ENCODE results near the gene NME7.
A peak's percentile ranks its signal among the peaks of the same experiment; 100 is the strongest.

Gene NME7

GRCh38 chr1:169151338-169151837 is 216.2 kb downstream of the NME7 start:
- no peak for DNase-seq (ENCODE audit: low read depth)

DNA sequence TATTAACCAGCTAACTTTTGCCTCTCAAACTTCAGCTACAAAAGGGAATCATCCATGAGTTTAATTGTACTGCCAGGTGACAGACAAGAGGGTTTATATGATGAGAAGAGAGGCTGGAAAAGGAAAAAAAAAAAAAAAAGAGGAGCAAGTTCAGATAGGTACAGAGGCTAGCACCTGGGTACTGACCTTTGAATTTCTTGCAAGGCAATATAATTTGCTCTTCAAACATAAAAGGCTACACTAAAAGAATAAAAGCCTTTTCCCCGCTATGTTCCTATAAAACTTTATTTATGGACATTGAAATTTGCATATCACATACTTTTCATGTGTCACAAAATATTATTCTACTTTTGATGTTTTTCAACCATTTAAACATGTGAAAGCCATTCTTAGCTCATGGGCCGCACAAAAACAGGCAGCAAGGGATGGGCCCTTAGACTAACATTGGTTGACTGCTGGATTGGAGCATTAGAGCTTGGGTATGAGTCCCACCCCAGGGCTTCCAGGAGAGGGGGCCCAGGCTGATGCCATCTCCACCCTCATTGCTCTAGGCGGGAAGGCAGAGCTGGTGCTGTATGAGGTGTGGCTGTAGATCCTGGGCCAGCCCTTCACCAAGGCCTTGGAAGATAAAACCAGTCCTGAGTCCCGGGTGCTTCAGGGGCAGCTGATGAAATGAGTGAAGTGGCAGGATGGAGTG is 216.8 kb downstream of the NME7 start:
- DNase-seq (ENCODE audit: low read depth) = no peak

GRCh38 chr1:169149555-169150286 is 217.9 kb downstream of the NME7 start:
- DNase-seq (ENCODE audit: low read depth) = peak; percentile 25

DNA sequence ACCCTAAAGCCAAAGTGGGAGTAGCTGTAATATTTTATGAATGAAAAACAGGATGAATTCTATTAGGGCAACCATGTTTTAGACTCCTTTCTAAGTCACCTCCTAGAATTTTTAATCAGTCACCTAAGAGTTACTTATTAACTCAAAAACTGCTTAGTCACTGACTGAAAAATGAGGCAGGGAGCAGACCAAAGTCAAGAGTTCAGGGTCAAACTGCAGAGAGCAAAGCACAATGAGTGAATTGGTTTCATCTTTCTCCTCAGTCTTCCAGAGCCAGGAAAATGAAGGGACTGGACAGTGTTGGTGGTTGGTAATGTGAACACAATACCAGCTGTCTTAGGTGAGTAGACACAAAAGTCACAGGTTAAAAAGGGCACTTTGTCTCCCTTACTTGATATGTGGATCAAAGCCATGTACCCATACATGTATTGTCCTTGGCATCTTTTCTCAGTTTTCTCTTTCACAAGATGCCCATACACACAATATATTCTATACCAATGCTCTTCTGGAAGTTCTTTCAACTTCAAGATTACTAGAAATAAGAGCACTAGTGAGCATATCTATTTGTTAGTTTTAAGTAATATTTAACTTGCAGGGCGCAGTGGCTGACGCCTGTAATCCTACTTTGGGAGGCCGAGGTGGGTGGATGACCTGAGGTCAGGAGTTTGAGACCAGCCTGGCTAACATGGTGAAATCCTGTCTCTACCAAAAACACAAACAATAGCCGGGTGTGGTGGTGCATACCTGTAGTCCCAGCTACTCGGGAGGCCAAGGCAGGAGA is 218.9 kb downstream of the NME7 start:
- no peak for DNase-seq (ENCODE audit: low read depth)

GRCh38 chr1:169146576-169147214 is 220.9 kb downstream of the NME7 start:
- DNase-seq (ENCODE audit: low read depth) = no peak

DNA sequence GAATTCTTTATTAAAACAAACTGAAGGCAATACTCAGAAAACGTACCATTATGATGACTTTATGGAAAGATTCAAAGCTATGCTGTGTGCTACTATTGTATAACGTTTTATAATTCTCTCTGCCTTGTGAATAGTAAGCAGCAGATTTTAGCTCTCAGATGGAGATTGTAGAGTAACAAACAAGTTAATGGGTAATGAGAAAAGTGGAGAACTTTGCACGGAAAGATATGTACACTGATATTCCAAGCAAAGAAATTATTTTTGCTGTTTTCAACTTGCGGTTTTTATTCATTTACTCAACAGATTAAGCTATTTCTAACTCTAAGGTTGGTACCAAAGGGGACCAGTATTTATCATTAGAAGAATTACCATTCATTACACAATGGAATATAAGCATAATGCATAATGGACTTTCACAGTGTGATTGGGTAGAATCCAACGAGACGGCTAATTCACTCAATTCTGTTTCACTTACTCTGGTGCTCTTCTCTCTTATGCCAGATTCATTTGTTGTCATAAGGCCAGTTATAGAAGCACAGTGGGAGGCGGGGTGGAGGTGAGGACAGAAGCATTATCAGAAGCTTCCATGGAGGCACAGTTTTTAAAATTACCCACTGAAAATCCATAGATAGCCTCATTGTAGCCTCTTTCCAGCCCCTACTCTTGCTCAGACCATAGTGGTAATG is 222.5 kb downstream of the NME7 start:
- no peak for DNase-seq (ENCODE audit: low read depth)

- no peak for DNase-seq (ENCODE audit: low read depth)
Observed at GRCh38 chr1:169143984-169144383, 223.6 kb downstream of the NME7 start.

- DNase-seq (ENCODE audit: low read depth) = no peak
Observed at GRCh38 chr1:169143346-169143745, 224.3 kb downstream of the NME7 start.

- DNase-seq (ENCODE audit: low read depth) = no peak
Observed at GRCh38 chr1:169142129-169142528, 225.5 kb downstream of the NME7 start.

DNA sequence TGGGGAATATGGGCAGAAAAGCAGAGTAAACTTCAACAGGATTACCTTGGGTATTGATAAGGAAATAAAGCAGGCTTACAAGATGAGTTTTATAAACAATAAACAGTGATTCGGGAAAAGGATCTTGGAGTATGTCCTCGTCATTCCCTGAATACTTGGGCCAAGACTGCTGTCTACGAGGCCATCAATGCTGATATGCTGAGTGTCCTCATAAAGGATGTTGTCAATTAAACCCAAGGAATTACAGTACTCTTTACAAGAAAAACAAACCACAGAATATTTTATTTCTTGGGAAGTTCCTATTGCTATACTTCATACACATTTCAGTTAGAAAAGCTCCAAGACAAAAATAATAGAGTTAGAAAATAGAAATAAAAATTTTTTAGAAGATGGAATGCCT is 226.2 kb downstream of the NME7 start:
- DNase-seq (ENCODE audit: low read depth) = no peak

- no peak for DNase-seq (ENCODE audit: low read depth)
Observed at GRCh38 chr1:169138866-169139670, 228.5 kb downstream of the NME7 start.

DNA sequence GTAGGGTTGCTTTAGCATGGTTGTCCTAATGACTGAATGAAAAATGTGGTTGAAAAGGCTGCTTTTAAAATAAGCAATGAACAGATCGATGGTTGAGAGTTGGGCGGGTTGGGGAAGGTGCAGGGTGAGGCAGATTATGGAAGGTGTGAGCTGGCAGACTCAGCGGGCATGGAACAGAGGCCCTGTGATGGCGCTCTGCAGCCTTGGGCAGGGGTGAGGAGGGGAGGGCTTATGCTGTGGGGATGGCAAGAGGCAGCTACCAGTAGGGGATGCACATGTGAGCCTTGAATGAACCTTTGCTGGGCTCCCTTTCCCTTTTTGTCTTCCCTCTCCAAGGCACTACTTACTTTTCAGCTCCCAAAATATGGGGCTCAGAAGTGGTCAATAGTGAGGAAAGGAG is 230.2 kb downstream of the NME7 start:
- DNase-seq (ENCODE audit: low read depth) = no peak

GRCh38 chr1:169133801-169134502 is 233.6 kb downstream of the NME7 start:
- no peak for DNase-seq (ENCODE audit: low read depth)

DNA sequence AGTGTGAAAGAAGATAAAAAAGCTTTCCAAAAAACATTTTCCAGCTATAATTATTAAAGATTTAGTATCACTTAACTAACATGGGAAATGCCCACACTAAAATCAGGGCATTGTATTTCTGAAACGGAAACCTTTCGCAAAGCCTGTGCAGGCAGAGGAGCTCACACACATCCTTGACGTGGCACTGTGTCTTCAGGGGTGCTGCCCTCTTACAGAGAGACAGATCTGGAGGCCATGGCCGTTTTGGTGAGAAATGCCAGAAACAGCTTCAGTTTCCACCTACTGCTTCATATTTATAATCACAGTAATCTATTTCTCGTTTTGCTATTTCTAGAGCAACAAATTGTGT is 234.4 kb downstream of the NME7 start:
- DNase-seq (ENCODE audit: low read depth) = no peak

- DNase-seq (ENCODE audit: low read depth) = no peak
Observed at GRCh38 chr1:169132512-169133227, 234.9 kb downstream of the NME7 start.

DNA sequence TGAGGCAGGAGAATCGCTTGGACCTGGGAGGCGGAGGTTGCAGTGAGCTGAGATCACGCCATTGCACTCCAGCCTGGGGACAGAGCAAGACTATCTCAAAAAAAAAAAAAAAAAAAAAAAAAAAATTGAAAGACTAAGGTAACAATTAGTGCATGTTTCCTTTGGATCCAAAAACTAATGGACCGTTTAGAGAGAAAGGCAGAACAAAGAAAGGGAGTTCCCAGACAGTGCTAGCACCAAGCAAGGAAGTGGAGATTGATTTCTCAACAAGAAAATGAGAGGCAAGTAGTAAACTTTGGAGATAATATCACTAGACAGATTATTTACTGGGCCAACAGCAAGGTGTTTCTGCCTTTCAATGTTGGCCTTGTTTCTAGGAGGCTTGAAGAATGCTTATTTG is 236.9 kb downstream of the NME7 start:
- DNase-seq (ENCODE audit: low read depth) = no peak

DNA sequence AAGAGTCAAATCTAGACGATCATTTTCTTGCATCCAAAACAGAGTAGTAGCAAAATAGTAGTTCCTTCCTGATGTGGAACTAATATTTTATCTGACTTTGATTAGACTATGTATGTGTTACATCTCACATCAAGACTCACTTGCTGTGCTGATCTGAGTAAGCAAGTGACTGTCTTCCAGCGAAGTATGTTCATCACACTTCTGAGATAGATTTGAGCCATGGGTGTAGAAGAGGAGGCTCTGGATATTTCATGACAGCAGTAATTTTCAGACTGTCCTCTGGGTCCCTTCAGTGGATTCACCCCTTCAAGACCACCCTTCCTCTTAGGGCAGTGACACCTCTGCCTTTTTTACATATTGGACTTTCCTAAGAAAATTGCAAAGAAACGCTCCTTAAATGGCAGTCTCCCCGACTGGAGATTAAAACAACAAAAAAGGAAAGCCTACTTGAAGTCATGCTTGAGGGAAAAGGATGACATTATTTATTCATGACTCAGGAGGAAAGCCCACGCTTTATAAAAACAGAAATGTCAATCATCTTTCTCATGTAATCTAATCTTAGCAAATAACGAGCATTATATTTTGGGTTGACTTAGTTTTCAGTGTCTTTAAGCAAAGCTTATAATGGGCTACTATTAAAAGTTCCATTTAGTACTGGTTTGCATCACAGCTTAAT is 238.3 kb downstream of the NME7 start:
- no peak for DNase-seq (ENCODE audit: low read depth)

- DNase-seq (ENCODE audit: low read depth) = no peak
Observed at GRCh38 chr1:169128562-169128961, 239.0 kb downstream of the NME7 start.

GRCh38 chr1:169127305-169127704 is 240.3 kb downstream of the NME7 start:
- no peak for DNase-seq (ENCODE audit: low read depth)
